GM18868 (cell line): ENCODE data around the gene MBLAC1.
A peak's percentile ranks its signal among the peaks of the same experiment; 100 is the strongest.

Experiments used
- ATAC-seq: cut with Tn5 transposase; IDR thresholded peaks from one replicate; pipeline ENCODE4 v1.9.1; 2021; ENCODE audit warnings: mild to moderate bottlenecking, moderate library complexity; ENCODE audit not compliant: unreplicated experiment

Gene MBLAC1

DNA sequence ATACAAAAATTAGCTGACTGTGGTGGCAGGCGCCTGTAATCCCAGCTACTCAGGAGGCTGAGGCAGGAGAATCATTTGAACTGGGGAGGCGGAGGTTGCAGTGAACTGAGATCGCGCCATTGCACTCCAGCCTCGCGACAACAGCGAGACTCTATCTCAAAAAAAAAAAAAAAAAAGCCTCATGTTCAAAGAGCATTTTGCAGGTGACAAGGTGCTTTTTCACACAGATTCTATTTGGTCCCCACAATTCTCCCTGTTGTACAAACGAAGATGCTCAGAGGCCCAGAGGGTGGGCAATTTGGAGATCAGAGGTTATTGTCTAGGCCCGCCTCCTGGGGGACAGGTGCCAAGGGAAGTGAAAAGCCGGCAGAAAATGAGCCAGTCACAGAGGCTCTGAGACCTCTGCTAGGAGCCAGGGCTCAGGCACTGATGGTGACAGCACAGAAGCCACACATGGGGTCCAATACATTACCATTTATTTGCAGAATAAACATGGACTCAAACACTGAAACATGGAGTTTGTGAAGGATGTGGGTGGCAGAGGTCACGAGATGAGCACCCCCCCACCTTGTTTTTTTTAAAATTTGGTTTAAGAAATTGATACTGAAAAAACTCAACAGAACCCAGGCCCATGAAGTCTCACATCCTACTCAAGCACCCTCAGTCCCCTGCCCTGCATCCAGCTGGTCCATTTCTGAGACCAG is 42.5 kb downstream of the MBLAC1 start:
- no peak for ATAC-seq

GRCh38 chr7:100170101-100170897 is 43.5 kb downstream of the MBLAC1 start:
- ATAC-seq, result no peak

- ATAC-seq, result no peak
Observed at GRCh38 chr7:100171087-100171681, 44.4 kb downstream of the MBLAC1 start.

DNA sequence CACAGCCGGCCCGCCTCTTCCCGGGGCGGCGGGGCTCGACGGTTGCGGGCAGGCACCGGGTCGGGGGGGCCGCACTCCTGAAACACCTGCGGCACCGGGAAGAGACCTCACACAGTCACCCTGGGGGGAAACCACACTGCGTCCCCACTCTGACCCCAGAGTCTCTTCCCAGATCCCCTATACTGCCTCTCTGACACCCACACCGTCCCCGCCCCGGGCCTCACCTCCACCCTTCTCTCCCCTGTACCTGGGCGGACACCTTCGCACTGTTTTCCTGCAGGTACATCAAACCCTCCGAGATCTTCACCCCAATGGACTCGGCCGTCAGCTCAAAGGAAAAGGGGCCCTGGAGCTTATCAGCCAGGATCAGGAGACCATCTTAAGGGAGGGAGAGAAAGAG is 45.1 kb downstream of the MBLAC1 start:
- ATAC-seq, result no peak

DNA sequence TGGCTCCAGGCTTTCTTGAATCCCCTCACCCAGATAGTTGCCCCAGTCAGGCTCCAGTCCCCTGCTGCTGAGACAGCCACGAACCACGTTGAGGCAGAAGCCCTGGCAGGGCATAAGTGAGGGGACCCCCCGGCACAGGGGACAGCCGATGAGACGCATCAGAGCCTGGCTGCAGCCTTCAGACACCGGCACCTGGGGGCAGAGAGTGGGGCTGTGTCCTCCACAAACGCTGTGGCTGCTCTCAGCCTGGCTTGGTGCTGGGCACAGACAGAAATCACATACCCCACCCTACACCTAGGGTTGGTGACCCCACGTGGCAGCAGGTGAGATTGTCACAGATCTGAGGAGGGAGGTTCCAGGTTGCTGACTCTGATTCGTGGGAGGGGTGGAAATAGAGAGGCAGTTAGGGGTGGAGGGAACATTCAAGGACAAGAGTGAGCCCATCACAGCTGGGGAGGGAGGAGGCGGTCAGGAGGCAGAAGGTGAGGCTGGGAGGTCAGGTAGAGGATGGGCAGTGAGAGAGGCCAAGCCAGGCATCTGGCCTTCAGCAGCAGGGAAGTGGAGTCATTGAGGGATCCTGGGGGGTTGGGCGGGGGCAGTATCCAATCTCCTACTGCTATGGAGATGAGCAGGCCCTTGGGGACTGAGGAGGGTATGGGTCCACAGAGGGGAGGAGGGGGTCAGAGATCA is 47.2 kb downstream of the MBLAC1 start:
- no peak for ATAC-seq

- no peak for ATAC-seq
Observed at GRCh38 chr7:100174582-100174981, 47.8 kb downstream of the MBLAC1 start.

GRCh38 chr7:100175296-100175935 is 48.6 kb downstream of the MBLAC1 start:
- no peak for ATAC-seq

DNA sequence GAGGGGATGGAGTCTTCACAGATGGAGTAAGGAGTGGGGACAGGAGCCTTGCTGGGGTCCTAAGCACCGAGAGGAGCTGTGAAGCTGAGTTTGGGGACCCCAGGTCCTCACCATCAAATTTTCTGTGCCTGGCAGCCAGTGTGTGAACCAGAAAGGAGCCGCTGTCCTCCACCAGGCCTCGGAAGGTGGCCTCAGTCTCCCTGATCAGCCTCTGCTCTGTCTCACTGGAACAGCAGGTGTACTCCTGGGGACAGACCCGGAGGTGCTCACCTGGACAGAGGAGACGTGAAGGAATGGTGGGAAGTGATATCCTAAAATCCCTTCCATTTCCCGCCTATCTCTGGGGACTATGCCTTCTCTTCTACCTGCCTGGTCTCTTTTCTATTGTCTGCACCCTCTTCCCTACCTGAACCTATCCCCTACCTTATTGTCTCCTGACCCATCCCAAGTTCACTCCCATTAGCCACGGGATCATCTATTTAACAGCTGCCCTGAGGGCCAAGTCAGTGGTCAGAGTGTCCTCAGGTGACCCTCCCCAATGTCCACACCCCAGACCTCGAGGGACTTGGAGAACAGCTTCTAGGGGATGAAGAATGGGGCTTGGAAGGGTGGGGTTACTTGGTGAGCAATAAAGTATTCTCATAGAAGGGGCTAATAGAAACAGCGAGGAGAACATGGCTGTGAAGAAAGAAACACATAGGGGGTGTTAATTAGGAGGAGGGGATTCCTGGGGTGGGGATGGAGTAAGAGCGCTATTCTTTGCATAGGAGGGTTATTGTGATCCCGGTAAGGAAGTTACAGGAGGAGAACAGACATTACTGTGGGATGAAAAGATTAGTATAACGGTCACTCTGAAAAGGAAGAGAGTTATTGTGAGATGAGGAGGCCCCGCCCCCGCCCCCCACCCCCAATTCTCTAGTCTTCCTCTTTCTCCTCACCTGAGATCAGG is 49.6 kb downstream of the MBLAC1 start:
- ATAC-seq, result no peak

- peak; percentile 84 for ATAC-seq
Observed at GRCh38 chr7:100177045-100178001, 50.6 kb downstream of the MBLAC1 start, which contains the start of the genes GPC2 and STAG3. Gene GPC2 (minus strand): TSS chr7:100177381. CDS start chr7:100177199, 182 bp downstream. Gene STAG3 (plus strand): TSS chr7:100177918. CDS start chr7:100180557, 2,639 bp downstream.
